HG03045 (cell line): ENCODE measurements around the gene TLK2.
"Not testable (repeated sequence)": the region's sequence is repeated elsewhere in the genome, so short reads cannot be mapped to it uniquely, and the experiment has no call there.

Experiments
- ATAC-seq: cut with Tn5 transposase; IDR thresholded peaks from one replicate; pipeline ENCODE4 v1.9.1; 2021; ENCODE audit warnings: mild to moderate bottlenecking, moderate library complexity; ENCODE audit not compliant: unreplicated experiment

The TLK2 gene

GRCh38 chr17:62557532-62557931 is 78.9 kb downstream of the TLK2 start:
- not testable (repeated sequence) for ATAC-seq

- not testable (repeated sequence) for ATAC-seq
These were observed 80.3 kb downstream of the TLK2 start for GRCh38 chr17:62558941-62559340.

GRCh38 chr17:62560971-62561370 is 82.3 kb downstream of the TLK2 start:
- not testable (repeated sequence) for ATAC-seq

GRCh38 chr17:62562656-62563055 is 84.0 kb downstream of the TLK2 start:
- ATAC-seq: no peak

- ATAC-seq: no peak
These were observed 87.2 kb downstream of the TLK2 start for GRCh38 chr17:62565817-62566216.

- ATAC-seq: no peak
These were observed 88.5 kb downstream of the TLK2 start for GRCh38 chr17:62566996-62567578.

- no peak for ATAC-seq
These were observed 93.9 kb downstream of the TLK2 start for GRCh38 chr17:62572488-62572887.

- ATAC-seq: no peak
These were observed 94.3 kb downstream of the TLK2 start for GRCh38 chr17:62572888-62573401.

GRCh38 chr17:62573480-62574117 is 95.0 kb downstream of the TLK2 start:
- no peak for ATAC-seq

GRCh38 chr17:62576382-62576781 is 97.8 kb downstream of the TLK2 start:
- no peak for ATAC-seq

- ATAC-seq: no peak
These were observed 100.3 kb downstream of the TLK2 start for GRCh38 chr17:62578757-62579487.

- ATAC-seq: no peak
These were observed 102.3 kb downstream of the TLK2 start for GRCh38 chr17:62580947-62581346.

- no peak for ATAC-seq
These were observed 103.1 kb downstream of the TLK2 start for GRCh38 chr17:62581764-62582163.

- no peak for ATAC-seq
These were observed 108.9 kb downstream of the TLK2 start for GRCh38 chr17:62587554-62587953.

- ATAC-seq: no peak
These were observed 109.5 kb downstream of the TLK2 start for GRCh38 chr17:62588109-62588508.

- no peak for ATAC-seq
These were observed 112.7 kb downstream of the TLK2 start for GRCh38 chr17:62591333-62591732.

- ATAC-seq: not testable (repeated sequence)
These were observed 113.2 kb downstream of the TLK2 start for GRCh38 chr17:62591822-62592221.

- ATAC-seq: no peak
These were observed 113.9 kb downstream of the TLK2 start for GRCh38 chr17:62592341-62593099.

GRCh38 chr17:62595484-62595883 is 116.9 kb downstream of the TLK2 start:
- ATAC-seq: no peak

GRCh38 chr17:62596662-62597061 is 118.0 kb downstream of the TLK2 start:
- ATAC-seq: no peak

GRCh38 chr17:62597150-62597549 is 118.5 kb downstream of the TLK2 start:
- no peak for ATAC-seq
